HCT116 (cell line): ENCODE data around the gene NXPH2. TPM values are rescaled to one million over a fixed set of nuclear protein-coding genes. Genes with fewer than 3 reads are reported as not detected.

Source experiments
- ATAC-seq: fragments of 200-7000 bp; cut with Tn5 transposase; 2 replicates; pipeline ENCODE4 v1.9.1; 2020; ENCODE audit warnings: mild to moderate bottlenecking, moderate library complexity
- BruUV-seq: library from RNA; stranded (reverse); fragments of 400-500 nt; replicated peaks from 2 replicates; lab custom pipeline; 2021; lab: Mats Ljungman, UMichigan
- CTCF ChIA-PET: fragments of 300-600 bp; sonication (Branson Sonifier 250); formaldehyde crosslinking; loops from one replicate; lab custom pipeline; 2021; ENCODE audit warnings: antibody characterized with exemption; lab: Charles Lee
- POLR2A ChIA-PET: fragments of 300-600, 350-600 bp; sonication (Branson Sonifier 250); formaldehyde crosslinking; loops from one replicate; lab custom pipeline; 2021; ENCODE audit warnings: antibody characterized with exemption; lab: Charles Lee
- RAD21 ChIA-PET, 2 experiments: fragments of 300-600 bp; sonication (Branson Sonifier 250); formaldehyde crosslinking; loops; one replicate each; lab custom pipeline; 2023; ENCODE audit warnings: low total read pairs in 2 of 2; ENCODE audit not compliant: uncharacterized antibody in 2 of 2, unreplicated experiment in 2 of 2, low non-redundant PET in 1 of 2; lab: Charles Lee
- DNase-seq: peaks from one replicate; pipeline ENCODE4 v3.0.0-alpha.2; 2010; ENCODE audit warnings: low read depth, low spot score
- H2AFZ ChIP-seq: fragments of 200-600 bp; shearing (Covaris generic), sonication (generic); 2 replicates; pipeline ENCODE4 v1.6.1; 2017; ENCODE audit warnings: low read depth, mixed run types, mixed read lengths, antibody characterized with exemption, low read length; ENCODE audit not compliant: poor library complexity, severe bottlenecking
- H3K27ac ChIP-seq: 2 replicates; pipeline ENCODE4 v1.5.1; 2012; ENCODE audit warnings: low read depth, low read length
- H3K27me3 ChIP-seq: fragments of 200-600 bp; sonication (generic); 2 replicates; pipeline ENCODE4 v1.6.1; 2016; ENCODE audit warnings: mixed run types, low read length, mixed read lengths; ENCODE audit not compliant: insufficient read depth
- H3K36me3 ChIP-seq, 2 experiments: fragments of 200-500 bp in 1 of 2; fragments of 200-600 bp in 1 of 2; sonication (Bioruptor generic) in 1 of 2; sonication (generic) in 1 of 2; 2 replicates each; pipeline versions ENCODE4 v1.5.1 to v1.6.1; 2014 to 2016; ENCODE audit warnings: low read length in 2 of 2, inconsistent platforms in 1 of 2, mixed read lengths in 1 of 2, mixed run types in 1 of 2; ENCODE audit not compliant: insufficient read depth in 2 of 2, control insufficient read depth in 1 of 2
- H3K4me1 ChIP-seq, 2 experiments: fragments of 200-600 bp in 1 of 2; sonication (generic) in 1 of 2; 2 replicates each; pipeline versions ENCODE4 v1.5.1 to v1.6.1; 2012 to 2017; ENCODE audit warnings: low read length in 2 of 2, inconsistent platforms in 1 of 2, mild to moderate bottlenecking in 1 of 2, mixed read lengths in 1 of 2, mixed run types in 1 of 2, moderate library complexity in 1 of 2; ENCODE audit not compliant: insufficient read depth in 2 of 2, control insufficient read depth in 1 of 2
- H3K4me2 ChIP-seq: fragments of 200-600 bp; sonication (generic); 2 replicates; pipeline ENCODE4 v1.6.1; 2017; ENCODE audit warnings: mixed run types, low read length, mixed read lengths
- H3K4me3 ChIP-seq, 2 experiments: fragments of 200-600 bp in 1 of 2; sonication (generic) in 1 of 2; replicated peaks in 1 of 2; 2 replicates each; pipeline ENCODE4 v1.5.1; 2011 to 2016; ENCODE audit warnings: low read length in 2 of 2, control low read depth in 1 of 2, low read depth in 1 of 2, mild to moderate bottlenecking in 1 of 2, mixed read lengths in 1 of 2, mixed run types in 1 of 2
- H3K79me2 ChIP-seq: fragments of 200-600 bp; sonication (generic); 2 replicates; pipeline ENCODE4 v1.6.1; 2017; ENCODE audit warnings: mild to moderate bottlenecking, mixed run types, low read length, moderate library complexity, mixed read lengths; ENCODE audit not compliant: insufficient read depth
- H3K9ac ChIP-seq: fragments of 200-600 bp; sonication (generic); 2 replicates; pipeline ENCODE4 v1.6.1; 2016; ENCODE audit warnings: low read length, mixed read lengths
- H3K9me2 ChIP-seq: fragments of 200-600 bp; sonication (generic), shearing (Covaris generic); 2 replicates; pipeline ENCODE4 v1.6.1; 2017; ENCODE audit warnings: mixed run types, mild to moderate bottlenecking, moderate library complexity; ENCODE audit not compliant: insufficient read depth
- H3K9me3 ChIP-seq, 2 experiments: fragments of 200-500 bp in 1 of 2; fragments of 200-600 bp in 1 of 2; sonication (Bioruptor generic) in 1 of 2; sonication (generic) in 1 of 2; 2 replicates each; pipeline ENCODE4 v1.6.1; 2014 to 2017; ENCODE audit warnings: low read length in 2 of 2, mixed read lengths in 2 of 2, inconsistent platforms in 1 of 2, low read depth in 1 of 2, mild to moderate bottlenecking in 1 of 2, mixed run types in 1 of 2, moderate library complexity in 1 of 2; ENCODE audit not compliant: control insufficient read depth in 1 of 2, insufficient read depth in 1 of 2
- H4K20me1 ChIP-seq: fragments of 200-600 bp; sonication (generic), shearing (Covaris generic); 2 replicates; pipeline ENCODE4 v1.6.1; 2017; ENCODE audit warnings: mixed run types, mild to moderate bottlenecking, moderate library complexity; ENCODE audit not compliant: insufficient read depth
- ATF3 ChIP-seq: IDR thresholded peaks from 2 replicates; pipeline ENCODE4 v1.6.1; 2012
- CBX3 ChIP-seq: IDR thresholded peaks from 2 replicates; pipeline ENCODE4 v1.6.1; 2012; ENCODE audit warnings: low read depth
- CEBPB ChIP-seq: IDR thresholded peaks from 2 replicates; pipeline ENCODE4 v1.6.1; 2012; ENCODE audit warnings: low read depth
- CTCF ChIP-seq, 3 experiments: fragments of 200-600 bp in 1 of 3; sonication (generic) in 1 of 3; IDR thresholded peaks in 2 of 3; conservative IDR thresholded peaks in 1 of 3; 2 replicates each; pipeline ENCODE4 v1.5.1; 2012 to 2017; ENCODE audit warnings: low read depth in 2 of 3, low read length in 2 of 3, antibody characterized with exemption in 1 of 3, borderline replicate concordance in 1 of 3, control low read depth in 1 of 3, mild to moderate bottlenecking in 1 of 3, mixed read lengths in 1 of 3, mixed run types in 1 of 3, moderate library complexity in 1 of 3; ENCODE audit not compliant: insufficient read depth in 1 of 3
- ELF1 ChIP-seq: IDR thresholded peaks from 2 replicates; pipeline ENCODE4 v1.6.1; 2012; ENCODE audit warnings: low read depth, borderline replicate concordance
- EZH2 ChIP-seq: fragments of 200-600 bp; sonication (generic); IDR thresholded peaks from 2 replicates; pipeline ENCODE4 v1.6.1; 2017; ENCODE audit warnings: antibody characterized with exemption, mixed run types
- FOSL1 ChIP-seq: IDR thresholded peaks from 2 replicates; pipeline ENCODE4 v1.6.1; 2012; ENCODE audit warnings: low read depth
- MAX ChIP-seq: IDR thresholded peaks from 2 replicates; pipeline ENCODE4 v1.6.1; 2012
- POLR2A ChIP-seq: IDR thresholded peaks from 2 replicates; pipeline ENCODE4 v1.7.0; 2011; ENCODE audit warnings: borderline replicate concordance; ENCODE audit not compliant: insufficient read depth, insufficient read length; ENCODE audit errors: extremely low read depth
- REST ChIP-seq: IDR thresholded peaks from 2 replicates; pipeline ENCODE4 v1.6.1; 2012; ENCODE audit warnings: low read depth
- SP1 ChIP-seq: IDR thresholded peaks from 2 replicates; pipeline ENCODE4 v1.6.1; 2012; ENCODE audit warnings: low read depth
- SRF ChIP-seq: IDR thresholded peaks from 2 replicates; pipeline ENCODE4 v1.6.1; 2012; ENCODE audit warnings: low read depth
- TCF7L2 ChIP-seq: IDR thresholded peaks from 2 replicates; pipeline ENCODE4 v1.7.0; 2011; ENCODE audit warnings: borderline replicate concordance, inconsistent platforms; ENCODE audit not compliant: insufficient read depth, insufficient read length; ENCODE audit errors: extremely low read depth
- YY1 ChIP-seq: IDR thresholded peaks from 2 replicates; pipeline ENCODE4 v1.6.1; 2011; ENCODE audit warnings: low read length, low read depth, moderate library complexity, mild to moderate bottlenecking; ENCODE audit not compliant: insufficient replicate concordance; ENCODE audit errors: extremely low read depth
- ZFX ChIP-seq: fragments of 450-650 bp; IDR thresholded peaks from 2 replicates; pipeline ENCODE4 v1.6.1; 2017
- ZNF274 ChIP-seq: fragments of 200-500 bp; sonication (Bioruptor generic); IDR thresholded peaks from 2 replicates; pipeline ENCODE4 v1.6.1; 2014; ENCODE audit warnings: mild to moderate bottlenecking, low read depth, low read length, inconsistent platforms
- intact Hi-C: fragments of 100-400 bp; cut with micrococcal nuclease; formaldehyde crosslinking; loops from 2 replicates; pipeline ENCODE4 v1.10.0; 2022
- total RNA-seq: library from RNA; stranded (reverse); gene quantifications from one replicate; pipeline ENCODE4 v1.2.1, GENCODE V29; 2021; ENCODE audit not compliant: unreplicated experiment

NXPH2 gene
- total RNA-seq, 1 experiment from 2014 or later = not detected

GRCh38 chr2:138698428-138698827 lies 81.8 kb downstream of the NXPH2 start:
- peak; percentile 46; the same call in 1 of the 2 replicates for ATAC-seq
- Histone ChIP-seq H2AFZ (peak overlapping the region; percentile 28), H3K4me1 (peaks cover 4 to 6% of the 10 kb centered on the region in 2 experiments; a peak in 1 of 4 replicates), H3K9me2 (0 out of 2 replicates have a peak, but pooled peaks cover 4% of the 10 kb centered on the region), H3K9me3 (no peaks in the 10 kb centered on the region), H3K4me2 (peak overlapping the region; percentile 11; the same call in 1 of the 2 replicates), H3K9ac (no peak overlapping the region), H3K27me3 (no peaks in the 10 kb centered on the region), H3K27ac (no peak overlapping the region), H4K20me1 (no peaks in the 10 kb centered on the region), H3K36me3 (no peaks in the 10 kb centered on the region), H3K4me3 (no peak overlapping the region), H3K79me2 (no peaks in the 10 kb centered on the region)
- ChIA-PET POLR2A (no interaction called here), CTCF (no interaction called here), RAD21 (no interaction called here)
- no peak for TF ChIP-seq POLR2A
- TF ChIP-seq TCF7L2 = peak; percentile 80
- DNase-seq = no peak
- no TSS peak for BruUV-seq
- intact Hi-C loops = no loop called here

- H3K4me3 ChIP-seq = no peak overlapping the region
- no peak overlapping the region for H2AFZ ChIP-seq
- no peaks in the 10 kb centered on the region for H3K27me3 ChIP-seq
- DNase-seq (no peak), ATAC-seq (no peak)
- H3K4me2 ChIP-seq = no peak overlapping the region
- H3K4me1 ChIP-seq = no peaks in the 10 kb centered on the region
- ChIA-PET CTCF (no interaction called here), RAD21 (no interaction called here), POLR2A (no interaction called here)
- no peaks in the 10 kb centered on the region for H3K9me3 ChIP-seq
- H4K20me1 ChIP-seq = no peaks in the 10 kb centered on the region
- no TSS peak for BruUV-seq
- no peak overlapping the region for H3K27ac ChIP-seq
- no peak overlapping the region for H3K9ac ChIP-seq
- 0 out of 2 replicates have a peak, but pooled peaks cover 4% of the 10 kb centered on the region for H3K9me2 ChIP-seq
- intact Hi-C loops = no loop called here
- no peaks in the 10 kb centered on the region for H3K79me2 ChIP-seq
- no peaks in the 10 kb centered on the region for H3K36me3 ChIP-seq
- TF ChIP-seq SRF (no peak), FOSL1 (no peak), CTCF (IDR thresholded peaks at IDR 0.05 in 2 of 3, conservative IDR thresholded peaks at IDR 0.05 in 1 of 3; ENCODE audit: borderline replicate concordance in 1 of 3, insufficient read depth in 1 of 3, low read depth in 2 of 3, low read length in 2 of 3) (no peak), ZFX (no peak), YY1 (no peak), CBX3 (no peak), POLR2A (no peak), ATF3 (no peak), MAX (no peak), EZH2 (no peak), ELF1 (no peak), SP1 (no peak), CEBPB (no peak), ZNF274 (no peak), REST (no peak)
These were observed 88.5 kb downstream of the NXPH2 start for GRCh38 chr2:138691667-138692066.
